GM21825 (cell line): Measurements from ENCODE around the gene UTP11.
"Not testable (repeated sequence)": the region's sequence is repeated elsewhere in the genome, so short reads cannot be mapped to it uniquely, and the experiment has no call there.

Source experiments
- ATAC-seq: cut with Tn5 transposase; IDR thresholded peaks from one replicate; pipeline ENCODE4 v1.9.1; 2021; ENCODE audit warnings: mild to moderate bottlenecking, moderate library complexity; ENCODE audit not compliant: unreplicated experiment

Gene UTP11

GRCh38 chr1:38027201-38028104 is 14.9 kb downstream of the UTP11 start:
- ATAC-seq: no peak

- peak; percentile 57 for ATAC-seq
Observed at GRCh38 chr1:38028105-38028591, 15.6 kb downstream of the UTP11 start.

DNA sequence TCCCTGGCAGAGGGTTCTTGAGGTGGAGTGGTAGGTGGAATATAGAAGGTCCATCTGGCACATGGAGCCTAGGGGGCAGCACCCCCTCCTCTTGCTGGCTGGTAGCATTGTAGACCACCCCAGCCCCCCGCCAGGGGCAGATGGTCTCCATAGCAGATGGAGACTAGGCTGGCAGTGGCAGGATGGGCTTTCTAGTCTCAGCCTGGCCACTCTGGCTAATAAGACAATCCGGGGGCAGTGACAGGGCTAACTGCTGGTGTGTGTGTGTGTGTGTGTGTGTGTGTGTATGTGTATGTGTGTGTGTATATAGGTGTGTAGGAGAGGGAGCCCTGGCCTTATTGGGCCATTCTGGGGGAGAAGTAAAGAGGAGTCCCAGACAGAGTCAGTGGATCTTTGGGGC is 16.1 kb downstream of the UTP11 start:
- ATAC-seq: no peak

GRCh38 chr1:38029081-38029681 is 16.6 kb downstream of the UTP11 start:
- no peak for ATAC-seq

GRCh38 chr1:38029685-38030511 is 17.4 kb downstream of the UTP11 start:
- peak; percentile 34 for ATAC-seq

GRCh38 chr1:38030596-38031512 is 18.3 kb downstream of the UTP11 start:
- ATAC-seq: no peak

- no peak for ATAC-seq
Observed at GRCh38 chr1:38031513-38031866, 19.0 kb downstream of the UTP11 start.

- not testable (repeated sequence) for ATAC-seq
Observed at GRCh38 chr1:38032992-38033391, 20.5 kb downstream of the UTP11 start.

DNA sequence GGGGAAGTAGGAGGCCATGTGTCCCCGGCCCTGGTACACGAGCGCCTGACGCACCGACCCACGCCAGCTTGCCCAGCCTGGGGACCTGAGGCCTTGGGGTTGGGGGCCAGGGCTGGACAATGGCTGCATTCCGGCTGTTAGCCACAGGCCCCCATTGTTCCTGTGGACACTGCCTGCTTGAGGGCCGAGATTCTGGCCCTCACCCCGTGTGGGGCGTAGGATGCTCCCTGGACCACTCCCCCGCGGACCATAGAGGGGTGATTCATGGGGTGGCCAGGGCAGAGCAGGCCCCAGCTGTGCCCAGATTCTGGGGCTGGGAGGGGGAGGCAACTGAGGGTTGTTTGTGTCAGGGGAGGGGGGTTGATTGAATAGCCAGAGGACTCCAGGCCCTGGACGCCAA is 22.3 kb downstream of the UTP11 start:
- ATAC-seq: no peak

DNA sequence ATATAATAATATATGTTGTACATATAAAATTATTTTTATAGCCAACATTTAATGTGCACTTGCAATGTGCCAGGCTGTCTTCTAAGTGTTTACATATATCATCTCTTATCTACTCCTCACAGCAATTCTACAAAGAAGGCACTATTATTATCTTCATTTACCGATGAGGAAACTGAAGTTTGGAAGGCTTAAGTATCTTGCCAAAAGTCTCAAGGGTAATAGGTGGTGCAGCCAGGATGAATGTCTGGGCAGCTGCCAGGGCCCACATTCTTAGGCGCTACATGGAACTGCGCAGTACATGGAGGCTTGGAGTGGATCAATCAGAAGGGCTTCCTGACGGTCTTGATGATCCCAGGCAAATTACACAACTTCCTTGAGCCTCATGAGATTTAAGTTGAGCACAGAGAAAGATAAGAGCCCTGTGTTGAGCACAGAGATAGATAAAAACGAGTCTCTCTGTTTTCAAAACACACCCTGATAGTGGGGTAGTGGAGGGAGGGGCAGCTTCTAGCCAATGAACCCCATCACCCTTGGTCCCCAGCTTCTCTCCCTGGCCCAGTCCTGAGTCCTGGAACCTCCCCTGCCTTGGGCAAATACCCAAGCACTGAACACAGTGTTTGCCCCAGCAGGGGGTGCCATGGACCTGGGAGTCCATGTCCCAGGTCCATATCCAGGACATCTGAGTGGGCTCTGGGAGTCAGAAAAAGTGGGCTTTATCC is 24.8 kb downstream of the UTP11 start:
- ATAC-seq: no peak

DNA sequence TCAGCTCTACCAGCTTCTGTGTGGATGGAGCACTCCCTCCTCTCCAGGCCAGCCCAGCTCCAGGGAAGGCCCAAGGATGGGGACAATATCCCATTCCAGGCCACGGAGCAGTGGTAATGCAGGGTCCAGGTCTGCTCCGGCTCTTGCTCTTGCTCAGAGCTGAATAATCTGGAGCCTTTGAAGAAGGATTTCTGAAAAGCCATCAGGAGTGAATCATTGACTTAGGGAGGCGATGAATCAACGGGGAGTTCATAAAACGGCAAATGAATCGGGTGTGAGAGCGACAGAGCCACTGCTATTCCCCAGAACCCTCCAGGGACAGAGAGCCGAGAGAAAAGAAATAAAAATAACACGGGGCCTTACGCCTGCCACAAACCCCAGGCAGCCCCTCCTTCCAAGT is 26.3 kb downstream of the UTP11 start:
- ATAC-seq: no peak

- ATAC-seq: no peak
Observed at GRCh38 chr1:38039331-38040088, 27.0 kb downstream of the UTP11 start.

GRCh38 chr1:38041936-38042834 is 29.7 kb downstream of the UTP11 start:
- no peak for ATAC-seq

DNA sequence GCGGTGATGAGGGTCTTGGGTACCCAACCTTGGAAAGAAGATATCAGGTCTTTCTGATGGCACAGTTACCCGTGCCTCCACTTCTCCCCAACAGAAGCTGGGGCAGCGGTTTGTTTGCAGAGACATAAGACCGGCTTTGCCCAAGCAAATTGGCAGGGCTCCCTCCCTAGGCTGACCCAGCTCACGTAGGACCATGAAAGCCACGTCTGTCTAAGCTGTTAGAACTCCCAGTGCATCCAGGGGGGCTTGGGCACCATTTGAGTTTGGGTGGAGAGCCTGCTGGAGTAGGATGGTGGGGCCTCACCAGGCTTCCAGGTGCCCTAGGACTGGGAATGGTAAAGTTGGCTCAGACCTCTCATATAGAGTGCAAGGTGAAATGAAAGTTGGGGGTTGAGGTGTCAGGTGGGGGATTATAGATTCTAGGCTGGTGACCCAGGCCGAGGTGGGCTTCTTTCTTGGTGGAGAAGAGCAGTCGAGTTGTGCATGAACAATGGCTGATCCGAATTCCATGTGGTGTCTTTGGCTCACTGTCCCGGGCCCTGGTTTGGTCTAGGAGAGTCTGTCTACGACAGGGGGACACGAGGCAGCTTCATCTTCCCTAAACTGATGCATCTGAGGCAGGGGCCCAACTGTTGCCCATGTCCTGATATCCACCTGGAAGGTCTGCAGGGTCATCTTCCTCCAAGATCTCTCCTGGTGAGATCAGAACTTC is 30.7 kb downstream of the UTP11 start:
- ATAC-seq: no peak

- no peak for ATAC-seq
Observed at GRCh38 chr1:38044221-38045215, 32.0 kb downstream of the UTP11 start.
